ENCODE measurements around the gene S100A2.

The S100A2 gene

GRCh38 chr1:153545067-153546055, 20.3 kb downstream of the S100A2 start, which contains the start of gene S100A4:
Gene S100A4 (minus strand): TSS chr1:153545806. CDS start chr1:153544794, 1,012 bp downstream.
- no peak for DNase-seq (ENCODE audit: low read depth)

DNA sequence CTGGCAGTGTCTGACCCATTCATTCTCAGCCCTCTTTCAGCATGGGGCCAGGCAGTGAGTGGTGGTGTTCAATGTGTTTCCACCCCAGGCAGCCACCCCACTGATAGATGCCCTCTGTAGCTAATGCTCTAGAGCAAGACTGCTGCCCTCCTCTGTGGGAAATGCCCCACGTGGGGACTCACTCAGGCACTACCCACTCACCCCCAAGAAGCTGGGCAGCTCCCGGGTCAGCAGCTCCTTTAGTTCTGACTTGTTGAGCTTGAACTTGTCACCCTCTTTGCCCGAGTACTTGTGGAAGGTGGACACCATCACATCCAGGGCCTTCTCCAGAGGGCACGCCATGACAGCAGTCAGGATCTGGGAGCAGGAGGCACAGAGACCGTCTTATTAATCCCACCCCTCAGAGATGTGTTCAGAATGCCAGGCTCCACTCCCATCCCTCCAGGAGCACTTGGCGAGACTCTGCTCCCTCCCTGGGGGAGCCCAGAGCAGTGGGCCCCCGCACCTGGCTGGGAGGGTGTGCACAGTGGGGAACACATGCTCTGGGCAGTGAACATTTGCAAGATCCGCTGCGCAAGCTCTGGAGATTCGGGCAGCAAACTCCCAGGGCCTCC, 21.1 kb downstream of the S100A2 start:
- no peak for DNase-seq (ENCODE audit: low read depth)

DNA sequence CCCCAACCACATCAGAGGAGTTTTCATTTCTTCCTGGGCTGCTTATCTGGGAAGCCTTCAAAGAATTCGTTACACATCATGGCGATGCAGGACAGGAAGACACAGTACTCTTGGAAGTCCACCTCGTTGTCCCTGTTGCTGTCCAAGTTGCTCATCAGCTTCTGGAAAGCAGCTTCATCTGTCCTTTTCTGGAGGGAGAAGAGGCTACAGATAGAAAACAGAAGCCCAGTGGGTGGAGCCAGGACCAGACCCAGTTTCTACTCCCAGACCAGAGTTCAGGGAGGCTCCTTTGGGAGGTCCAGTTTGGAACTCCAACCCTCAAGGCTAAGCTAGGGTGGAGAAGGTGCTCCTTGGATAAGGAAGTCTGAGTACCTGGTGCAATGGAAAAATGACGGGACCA, 21.9 kb downstream of the S100A2 start:
- no peak for DNase-seq (ENCODE audit: low read depth)

- DNase-seq (ENCODE audit: low read depth) = no peak
These were observed 22.5 kb downstream of the S100A2 start for GRCh38 chr1:153542956-153543711.

DNA sequence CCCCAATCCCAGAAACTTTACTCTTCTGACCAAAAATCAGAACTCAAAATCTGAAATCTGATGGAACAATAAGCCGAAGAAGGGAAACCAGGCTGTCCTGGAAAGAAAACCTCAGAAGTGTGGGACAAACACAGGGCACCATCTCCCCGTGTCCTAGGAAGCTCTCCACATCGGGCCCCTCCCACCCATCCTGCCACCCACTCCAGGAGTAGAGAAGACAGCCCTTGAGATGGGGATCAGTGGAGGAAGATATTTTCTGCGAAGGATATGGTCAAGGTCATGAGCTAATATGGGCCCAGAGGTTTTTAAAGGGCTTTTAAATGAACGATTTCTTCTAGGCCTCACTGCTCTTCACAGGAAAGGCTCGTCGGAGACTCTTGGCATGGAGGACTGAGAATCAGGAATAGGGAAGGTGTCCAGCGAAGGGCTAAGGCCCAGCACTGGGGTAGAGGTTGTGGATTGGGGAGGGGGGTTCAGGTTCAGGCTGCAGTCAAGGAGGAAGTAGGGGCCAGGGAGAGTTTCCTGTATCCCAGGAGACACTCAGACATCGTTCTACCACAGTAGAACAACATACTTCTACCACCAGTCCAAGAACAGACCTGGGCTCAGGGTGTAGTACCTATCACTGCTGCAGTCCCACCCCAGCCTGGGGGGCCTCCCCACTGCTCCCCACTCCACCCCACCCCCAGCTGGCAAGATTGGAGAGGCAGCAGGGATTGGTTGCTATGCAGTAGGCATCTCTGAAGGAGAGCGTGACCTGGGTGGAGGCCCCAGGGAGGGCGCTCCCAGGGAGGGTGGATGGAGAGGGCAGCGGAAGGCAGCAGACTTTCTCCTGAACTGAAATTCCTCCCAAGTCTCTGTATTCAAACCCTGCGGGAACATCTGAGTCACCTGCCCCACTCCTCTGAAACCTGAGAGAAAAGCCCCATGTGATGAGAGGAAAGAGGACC, 23.7 kb downstream of the S100A2 start:
- no peak for DNase-seq (ENCODE audit: low read depth)

- no peak for DNase-seq (ENCODE audit: low read depth)
These were observed 25.0 kb downstream of the S100A2 start, which contains the start of gene S100A5 for GRCh38 chr1:153540394-153541361. Gene S100A5 (minus strand): TSS chr1:153540934. CDS start chr1:153540191, 743 bp downstream.

GRCh38 chr1:153539395-153540093, 26.1 kb downstream of the S100A2 start:
- DNase-seq (ENCODE audit: low read depth) = no peak

- DNase-seq (ENCODE audit: low read depth) = no peak
These were observed 27.3 kb downstream of the S100A2 start for GRCh38 chr1:153538315-153538821.

GRCh38 chr1:153537376-153537730, 28.3 kb downstream of the S100A2 start:
- no peak for DNase-seq (ENCODE audit: low read depth)

DNA sequence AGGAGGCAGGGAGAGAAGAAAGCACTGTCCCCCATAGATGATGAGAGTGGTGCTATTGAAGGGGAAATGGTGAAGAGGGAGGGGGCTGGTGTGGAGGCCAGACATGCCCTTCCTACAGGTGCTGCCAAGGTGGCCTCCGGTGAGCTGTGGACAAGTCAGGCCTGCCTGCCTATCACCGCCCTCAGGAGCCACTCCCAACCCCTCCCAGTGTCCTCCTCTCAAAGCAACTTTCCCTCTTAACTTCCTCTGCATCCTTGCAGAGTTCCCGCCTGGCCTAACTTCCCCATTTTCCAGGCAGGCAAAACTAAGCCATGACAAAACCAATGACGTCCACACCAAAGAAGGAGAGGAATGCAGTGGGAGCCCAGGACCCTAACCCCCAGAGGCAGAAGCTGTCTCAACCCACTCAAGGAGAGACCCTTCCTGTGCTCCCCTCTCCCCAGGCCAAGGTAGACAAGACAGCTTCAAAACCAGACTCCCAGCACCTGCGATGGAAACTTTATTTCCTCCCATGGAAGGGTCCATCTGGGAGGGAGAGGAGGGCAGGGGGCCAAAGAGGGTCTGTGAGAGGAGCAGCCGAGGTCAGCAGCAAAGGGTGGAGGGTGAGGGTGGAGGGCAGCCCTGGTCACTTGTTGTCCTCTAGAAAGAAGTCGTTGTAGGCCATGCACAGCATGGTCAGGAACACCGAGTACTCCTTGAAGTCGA, 28.8 kb downstream of the S100A2 start:
- no peak for DNase-seq (ENCODE audit: low read depth)

DNA sequence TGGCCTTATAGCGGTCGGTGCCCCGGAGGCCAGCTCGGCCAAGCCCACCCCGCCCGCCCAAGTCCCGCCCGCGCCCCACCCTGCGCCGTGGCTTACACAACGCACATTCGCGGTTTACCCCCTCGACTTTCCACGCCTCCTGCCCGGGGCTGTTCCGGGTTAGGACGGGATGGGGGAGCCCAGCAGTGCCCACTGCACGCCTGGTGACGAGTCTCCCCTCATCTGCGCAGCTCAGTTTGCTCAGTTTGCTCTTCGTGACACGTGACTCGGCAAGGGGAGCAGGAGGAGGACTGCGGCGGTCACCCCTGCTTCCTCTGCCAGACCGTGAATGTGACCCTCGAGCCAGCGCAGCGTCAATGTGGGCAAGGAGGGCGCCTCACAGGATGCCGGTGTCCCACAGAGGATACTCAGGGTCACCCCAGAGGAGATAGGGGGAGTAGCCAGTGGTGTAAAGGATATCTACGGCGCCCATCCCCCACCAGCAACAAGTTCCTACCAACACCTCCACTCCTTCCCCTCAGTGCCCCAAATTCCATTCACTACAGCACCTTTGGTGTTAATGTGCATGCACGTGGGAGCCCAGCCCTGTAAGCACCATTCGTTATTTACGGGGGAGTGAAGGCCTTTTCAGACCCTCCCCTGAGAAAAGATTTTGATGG, 29.5 kb downstream of the S100A2 start:
- DNase-seq (ENCODE audit: low read depth) = peak; percentile 35

- no peak for DNase-seq (ENCODE audit: low read depth)
These were observed 30.2 kb downstream of the S100A2 start, which contains the start of gene S100A6 for GRCh38 chr1:153535242-153536011. Gene S100A6 (minus strand): TSS chr1:153535991. CDS start chr1:153535339, 652 bp downstream.

DNA sequence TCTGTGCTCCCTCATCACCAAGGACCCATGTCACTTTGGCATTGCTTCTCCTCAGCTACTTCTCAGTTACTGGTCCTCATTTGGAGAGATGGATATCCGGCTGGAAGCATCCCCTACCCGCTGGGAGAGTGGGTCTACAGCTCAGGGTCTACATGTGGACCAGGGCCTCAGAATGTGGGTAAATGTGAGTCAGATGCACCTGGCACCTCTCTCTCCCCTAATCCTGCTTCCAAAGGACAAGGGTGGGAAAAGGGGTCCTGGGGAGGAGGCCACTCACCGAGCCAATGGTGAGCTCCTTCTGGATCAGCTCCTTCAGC, 30.8 kb downstream of the S100A2 start:
- DNase-seq (ENCODE audit: low read depth) = no peak

DNA sequence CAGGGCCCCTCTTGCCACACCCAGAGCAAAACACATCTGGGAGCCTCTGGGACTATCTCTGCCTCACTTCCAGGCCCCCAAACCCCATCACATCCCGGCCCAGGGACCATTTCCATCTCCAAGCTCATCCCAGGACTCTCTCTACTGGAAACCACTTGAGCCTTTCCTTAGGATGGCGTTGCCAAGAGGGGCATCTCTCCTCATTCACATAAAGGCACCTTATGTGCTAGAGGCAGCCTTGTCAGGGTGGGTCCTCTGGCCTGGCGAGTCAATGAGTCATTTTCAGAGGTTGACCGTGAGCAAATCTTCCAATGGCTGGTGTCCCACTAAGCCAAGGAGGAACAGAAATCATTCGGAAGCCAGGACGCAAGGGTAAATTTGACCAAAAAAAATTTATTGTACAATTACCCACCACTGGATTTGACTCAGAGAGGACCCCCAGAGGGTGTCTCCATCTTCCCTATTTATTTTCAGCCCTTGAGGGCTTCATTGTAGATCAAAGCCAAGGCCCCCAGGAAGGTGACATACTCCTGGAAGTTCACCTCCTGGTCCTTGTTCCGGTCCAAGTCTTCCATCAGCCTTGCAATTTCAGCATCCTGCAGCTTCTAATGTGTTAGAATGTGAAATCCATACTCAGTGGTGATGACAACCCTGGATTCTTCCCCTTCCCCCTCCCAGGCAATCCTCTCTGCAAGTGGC, 31.3 kb downstream of the S100A2 start:
- no peak for DNase-seq (ENCODE audit: low read depth)

- DNase-seq (ENCODE audit: low read depth) = peak; percentile 60
These were observed 31.9 kb downstream of the S100A2 start for GRCh38 chr1:153533689-153534201.
